CD4-positive, alpha-beta T cell (primary cell): Measurements from ENCODE around the gene ADCY2. TPM values are rescaled to one million over a fixed set of nuclear protein-coding genes. Genes with fewer than 3 reads are reported as not detected.

Experiments
- ATAC-seq: fragments of 200-7000 bp; cut with Tn5 transposase; one replicate; pipeline ENCODE4 v1.10.0; 2022; ENCODE audit warnings: mild to moderate bottlenecking; ENCODE audit not compliant: poor library complexity
- CTCF ChIA-PET: fragments of 350-600 bp; sonication (Branson Sonifier 250); formaldehyde crosslinking; loops from one replicate; lab custom pipeline; 2021; ENCODE audit warnings: antibody characterized with exemption, inconsistent platforms; lab: Charles Lee
- POLR2A ChIA-PET: fragments of 350-600 bp; sonication (Branson Sonifier 250); formaldehyde crosslinking; loops from one replicate; lab custom pipeline; 2021; ENCODE audit warnings: antibody characterized with exemption, inconsistent platforms; lab: Charles Lee
- DNase-seq, 14 experiments: peaks; one replicate each; pipeline ENCODE4 v3.0.0-alpha.2; 2013 to 2020; ENCODE audit warnings: mixed read lengths in 2 of 14
- H3K27ac ChIP-seq, 2 donors: one replicate each; pipeline versions ENCODE4 v1.5.1 to v1.7.0; 2013; ENCODE audit warnings: low read length in 2 of 2, low read depth in 1 of 2, mild to moderate bottlenecking in 1 of 2
- H3K27me3 ChIP-seq, 2 experiments: 1 replicate in 1 of 2; 2 replicates in 1 of 2; pipeline versions ENCODE4 v1.6.1 to v1.7.0; 2013; ENCODE audit warnings: low read length in 2 of 2, control low read depth in 1 of 2, mild to moderate bottlenecking in 1 of 2, moderate library complexity in 1 of 2; ENCODE audit not compliant: insufficient read depth in 2 of 2, control insufficient read depth in 1 of 2
- H3K36me3 ChIP-seq: one replicate; pipeline ENCODE4 v1.6.1; 2013; ENCODE audit warnings: low read length, control low read depth; ENCODE audit not compliant: insufficient read depth
- H3K4me1 ChIP-seq: one replicate; pipeline ENCODE4 v1.6.1; 2013; ENCODE audit warnings: low read length, control low read depth; ENCODE audit not compliant: insufficient read depth
- H3K4me3 ChIP-seq: one replicate; pipeline ENCODE4 v1.5.1; 2013; ENCODE audit warnings: mild to moderate bottlenecking, low read length, moderate library complexity
- H3K9me3 ChIP-seq, 2 experiments: 1 replicate in 1 of 2; 2 replicates in 1 of 2; pipeline versions ENCODE4 v1.6.1 to v1.7.0; 2013; ENCODE audit warnings: low read length in 2 of 2, mild to moderate bottlenecking in 2 of 2, control low read depth in 1 of 2, moderate library complexity in 1 of 2; ENCODE audit not compliant: control insufficient read depth in 1 of 2, insufficient read depth in 1 of 2
- H3K27ac Mint-ChIP-seq: one replicate; pipeline ENCODE4 v1.8.0; 2020; ENCODE audit warnings: mixed read lengths
- H3K27me3 Mint-ChIP-seq: one replicate; pipeline ENCODE4 v1.8.0; 2021; ENCODE audit warnings: mixed read lengths
- H3K36me3 Mint-ChIP-seq: one replicate; pipeline ENCODE4 v1.8.0; 2021; ENCODE audit warnings: low read depth, mixed read lengths
- H3K4me1 Mint-ChIP-seq: one replicate; pipeline ENCODE4 v1.8.0; 2021; ENCODE audit warnings: low read depth, mixed read lengths
- H3K4me3 Mint-ChIP-seq: one replicate; pipeline ENCODE4 v1.8.0; 2020; ENCODE audit warnings: mild to moderate bottlenecking, mixed read lengths
- H3K9me3 Mint-ChIP-seq: one replicate; pipeline ENCODE4 v1.8.0; 2020; ENCODE audit warnings: mixed read lengths
- CTCF ChIP-seq: fragments of 200-600 bp; IDR thresholded peaks from one replicate; pipeline ENCODE4 v1.8.0; 2022; ENCODE audit warnings: antibody characterized with exemption, mild to moderate bottlenecking
- intact Hi-C, 2 experiments: fragments of 100-400 bp; cut with DNase I in 1 of 2; cut with micrococcal nuclease in 1 of 2; formaldehyde crosslinking; loops; one replicate each; pipeline versions ENCODE4 v1.15.1 to v1.9.0; 2023 to 2025; cut with DNase I, micrococcal nuclease
- total RNA-seq, 174 experiments: library from RNA in 2 of 174; stranded (reverse) in 2 of 174; gene quantifications; one replicate each; pipeline ENCODE4 v1.2.3 and lab custom pipeline; 2021 to 2026

ADCY2 gene
- total RNA-seq, 2 experiments from 2014 or later, result not detected

DNA sequence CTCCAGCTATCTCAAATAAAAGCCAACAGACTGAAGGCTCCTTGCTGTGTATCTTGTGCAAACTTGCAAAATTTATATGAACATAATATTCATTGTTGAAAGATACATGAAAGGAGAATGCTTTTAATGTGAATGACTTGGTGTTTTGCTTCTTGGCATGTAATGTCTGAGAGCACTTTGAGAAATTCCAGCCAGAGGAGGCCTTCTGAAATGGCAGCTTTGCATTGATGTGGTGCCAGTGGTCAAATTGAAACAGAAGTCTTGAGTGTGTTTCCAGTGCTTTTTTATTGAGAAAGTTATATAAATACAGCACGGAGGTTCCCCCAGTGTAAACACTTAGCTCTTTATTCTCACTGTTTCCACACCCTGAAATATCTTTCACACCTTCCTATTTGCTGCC lies 182.1 kb downstream of the ADCY2 start:
- Mint-ChIP-seq H3K4me1 (no peaks in the 10 kb centered on the region), H3K27me3 (peaks cover 11% of the 10 kb centered on the region), H3K36me3 (no peaks in the 10 kb centered on the region), H3K9me3 (no peaks in the 10 kb centered on the region), H3K27ac (no peak overlapping the region), H3K4me3 (no peak overlapping the region)
- no peak for TF ChIP-seq CTCF
- ChIA-PET POLR2A (no interaction called here), CTCF (no interaction called here)
- Histone ChIP-seq H3K9me3 (no peaks in the 10 kb centered on the region), H3K4me3 (no peak overlapping the region), H3K27me3 (no peaks in the 10 kb centered on the region), H3K4me1 (no peaks in the 10 kb centered on the region), H3K36me3 (no peaks in the 10 kb centered on the region), H3K27ac (no peak overlapping the region)
- ATAC-seq, result no peak
- DNase-seq, result no peak
- intact Hi-C loops, result no loop called here

DNA sequence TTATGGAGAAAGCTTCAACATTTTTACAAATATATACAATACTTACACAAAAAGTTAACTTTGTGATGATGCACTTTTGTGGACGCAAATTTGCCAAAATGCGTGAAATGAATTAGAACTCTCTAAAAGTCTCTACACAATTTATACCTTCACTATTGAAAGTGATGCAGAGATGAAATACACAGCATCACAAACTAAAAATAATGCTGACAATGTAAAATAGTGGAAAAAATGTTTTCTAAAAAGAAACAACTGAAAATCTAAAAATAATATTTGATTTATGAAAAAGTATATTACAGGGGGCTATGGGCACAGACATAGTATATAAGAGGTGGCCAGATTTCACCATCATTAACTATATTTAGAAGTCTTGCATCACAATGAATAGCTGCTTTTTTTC lies 188.8 kb downstream of the ADCY2 start:
- no peak for TF ChIP-seq CTCF
- Histone ChIP-seq H3K4me1 (no peaks in the 10 kb centered on the region), H3K27me3 (no peaks in the 10 kb centered on the region), H3K9me3 (no peaks in the 10 kb centered on the region), H3K4me3 (no peak overlapping the region), H3K36me3 (no peaks in the 10 kb centered on the region), H3K27ac (no peak overlapping the region)
- DNase-seq (no peak), ATAC-seq (no peak)
- Mint-ChIP-seq H3K27ac (no peak overlapping the region), H3K9me3 (no peaks in the 10 kb centered on the region), H3K27me3 (no peaks in the 10 kb centered on the region), H3K4me3 (no peak overlapping the region), H3K4me1 (no peaks in the 10 kb centered on the region), H3K36me3 (no peaks in the 10 kb centered on the region)
- ChIA-PET POLR2A (no interaction called here), CTCF (no interaction called here)
- intact Hi-C loops, result no loop called here

DNA sequence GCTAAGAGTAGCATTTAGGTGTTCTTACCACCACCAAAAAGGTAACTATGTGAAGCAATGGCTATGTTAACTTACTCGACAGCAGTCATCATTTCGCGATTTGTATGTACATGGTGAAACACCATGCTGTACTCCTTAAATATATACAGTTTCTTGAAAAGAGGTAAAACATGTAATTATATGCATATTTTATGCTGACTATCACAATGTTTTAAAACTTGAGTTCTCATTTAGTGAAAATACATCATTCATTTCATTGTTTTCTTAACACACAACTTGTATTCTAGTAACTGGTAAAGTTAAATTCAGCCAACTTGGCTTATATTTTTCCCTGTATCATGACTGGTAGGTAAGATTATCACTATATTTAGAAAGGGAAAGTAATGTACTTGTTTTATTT lies 189.9 kb downstream of the ADCY2 start:
- ATAC-seq (no peak), DNase-seq (no peak)
- Histone ChIP-seq H3K27ac (no peak overlapping the region), H3K4me3 (no peak overlapping the region), H3K27me3 (no peaks in the 10 kb centered on the region), H3K4me1 (no peaks in the 10 kb centered on the region), H3K9me3 (no peaks in the 10 kb centered on the region), H3K36me3 (no peaks in the 10 kb centered on the region)
- no peak overlapping the region for H3K27ac Mint-ChIP-seq
- H3K4me1 Mint-ChIP-seq, result no peaks in the 10 kb centered on the region
- no peaks in the 10 kb centered on the region for H3K9me3 Mint-ChIP-seq
- ChIA-PET POLR2A (no interaction called here), CTCF (no interaction called here)
- TF ChIP-seq CTCF, result no peak
- H3K27me3 Mint-ChIP-seq, result no peaks in the 10 kb centered on the region
- intact Hi-C loops, result no loop called here
- no peaks in the 10 kb centered on the region for H3K36me3 Mint-ChIP-seq
- no peak overlapping the region for H3K4me3 Mint-ChIP-seq
